HepG2 (cell line): ENCODE results near the gene MINDY2.

Experiments
- ZKSCAN8 ChIP-seq: IDR thresholded peaks from 2 replicates; pipeline ENCODE4 v1.6.1; 2016; ENCODE audit warnings: borderline replicate concordance, missing genetic modification reagents, missing compliant biosample characterization
- ZNF331 ChIP-seq: sonication (generic); formaldehyde crosslinking; IDR thresholded peaks from 2 replicates; pipeline ENCODE4 v1.4.0; 2020; ENCODE audit warnings: missing genetic modification reagents
- ZNF354B ChIP-seq: sonication (generic); formaldehyde crosslinking; IDR thresholded peaks from 2 replicates; pipeline ENCODE4 v1.8.0; 2022; ENCODE audit warnings: mild to moderate bottlenecking, missing genetic modification reagents
- ZNF747 ChIP-seq: sonication (generic); formaldehyde crosslinking; IDR thresholded peaks from 2 replicates; pipeline ENCODE4 v1.8.1; 2023; ENCODE audit warnings: missing genetic modification reagents, mild to moderate bottlenecking, borderline replicate concordance
- ZNF841 ChIP-seq: sonication (generic); formaldehyde crosslinking; IDR thresholded peaks from 2 replicates; pipeline ENCODE4 v1.8.1; 2023; ENCODE audit warnings: missing genetic modification reagents, borderline replicate concordance
- TF ChIP-seq, protein P1 (sequence below): sonication (generic); formaldehyde crosslinking; IDR thresholded peaks from 2 replicates; pipeline ENCODE4 v1.5.1; 2020; ENCODE audit warnings: mild to moderate bottlenecking, missing genetic modification reagents, moderate library complexity
- TF ChIP-seq, protein P2 (sequence below): sonication (generic); formaldehyde crosslinking; IDR thresholded peaks from 2 replicates; pipeline ENCODE4 v1.5.1; 2020; ENCODE audit warnings: missing genetic modification reagents, mild to moderate bottlenecking, borderline replicate concordance
- TF ChIP-seq, protein P3 (sequence below): sonication (generic); formaldehyde crosslinking; IDR thresholded peaks from 2 replicates; pipeline ENCODE4 v1.4.0; 2020; ENCODE audit warnings: missing genetic modification reagents, borderline replicate concordance
- TF ChIP-seq, protein P4 (sequence below): sonication (generic); formaldehyde crosslinking; IDR thresholded peaks from 2 replicates; pipeline ENCODE4 v1.5.0; 2020; ENCODE audit warnings: mild to moderate bottlenecking, missing genetic modification reagents, moderate library complexity

DNA sequence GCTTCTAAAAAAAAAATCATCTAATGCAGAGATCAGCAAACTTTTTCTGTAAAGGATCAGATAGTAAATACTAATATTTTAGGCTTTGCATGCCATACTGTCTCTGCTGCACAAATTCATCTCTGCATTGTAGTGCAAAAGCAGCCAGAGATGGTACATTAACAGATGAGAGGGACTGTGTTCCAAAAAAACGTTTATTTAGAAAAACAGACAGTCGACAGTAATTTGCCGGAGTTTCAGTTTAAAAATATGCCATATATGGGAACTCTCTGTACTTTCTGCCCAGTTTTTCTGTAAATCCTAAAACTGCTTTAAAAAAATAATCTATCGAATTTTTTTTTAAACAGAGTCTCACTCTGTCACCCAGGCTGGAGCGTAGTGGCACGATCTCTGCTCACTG, 14.3 kb downstream of the MINDY2 start:
- TF ChIP-seq, protein P1, sequence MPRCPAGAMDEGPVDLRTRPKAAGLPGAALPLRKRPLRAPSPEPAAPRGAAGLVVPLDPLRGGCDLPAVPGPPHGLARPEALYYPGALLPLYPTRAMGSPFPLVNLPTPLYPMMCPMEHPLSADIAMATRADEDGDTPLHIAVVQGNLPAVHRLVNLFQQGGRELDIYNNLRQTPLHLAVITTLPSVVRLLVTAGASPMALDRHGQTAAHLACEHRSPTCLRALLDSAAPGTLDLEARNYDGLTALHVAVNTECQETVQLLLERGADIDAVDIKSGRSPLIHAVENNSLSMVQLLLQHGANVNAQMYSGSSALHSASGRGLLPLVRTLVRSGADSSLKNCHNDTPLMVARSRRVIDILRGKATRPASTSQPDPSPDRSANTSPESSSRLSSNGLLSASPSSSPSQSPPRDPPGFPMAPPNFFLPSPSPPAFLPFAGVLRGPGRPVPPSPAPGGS (CRISPR knock-in tag), result no peak
- no peak for TF ChIP-seq ZNF354B (CRISPR knock-in tag)
- TF ChIP-seq, protein P2, sequence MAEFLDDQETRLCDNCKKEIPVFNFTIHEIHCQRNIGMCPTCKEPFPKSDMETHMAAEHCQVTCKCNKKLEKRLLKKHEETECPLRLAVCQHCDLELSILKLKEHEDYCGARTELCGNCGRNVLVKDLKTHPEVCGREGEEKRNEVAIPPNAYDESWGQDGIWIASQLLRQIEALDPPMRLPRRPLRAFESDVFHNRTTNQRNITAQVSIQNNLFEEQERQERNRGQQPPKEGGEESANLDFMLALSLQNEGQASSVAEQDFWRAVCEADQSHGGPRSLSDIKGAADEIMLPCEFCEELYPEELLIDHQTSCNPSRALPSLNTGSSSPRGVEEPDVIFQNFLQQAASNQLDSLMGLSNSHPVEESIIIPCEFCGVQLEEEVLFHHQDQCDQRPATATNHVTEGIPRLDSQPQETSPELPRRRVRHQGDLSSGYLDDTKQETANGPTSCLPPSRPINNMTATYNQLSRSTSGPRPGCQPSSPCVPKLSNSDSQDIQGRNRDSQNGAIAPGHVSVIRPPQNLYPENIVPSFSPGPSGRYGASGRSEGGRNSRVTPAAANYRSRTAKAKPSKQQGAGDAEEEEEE (CRISPR knock-in tag), result no peak
- TF ChIP-seq ZNF331 (CRISPR knock-in tag), result no peak
- TF ChIP-seq ZNF841 (CRISPR knock-in tag), result no peak
- no peak for TF ChIP-seq ZKSCAN8 (CRISPR knock-in tag)
- TF ChIP-seq ZNF747, result no peak
- TF ChIP-seq, protein P3, sequence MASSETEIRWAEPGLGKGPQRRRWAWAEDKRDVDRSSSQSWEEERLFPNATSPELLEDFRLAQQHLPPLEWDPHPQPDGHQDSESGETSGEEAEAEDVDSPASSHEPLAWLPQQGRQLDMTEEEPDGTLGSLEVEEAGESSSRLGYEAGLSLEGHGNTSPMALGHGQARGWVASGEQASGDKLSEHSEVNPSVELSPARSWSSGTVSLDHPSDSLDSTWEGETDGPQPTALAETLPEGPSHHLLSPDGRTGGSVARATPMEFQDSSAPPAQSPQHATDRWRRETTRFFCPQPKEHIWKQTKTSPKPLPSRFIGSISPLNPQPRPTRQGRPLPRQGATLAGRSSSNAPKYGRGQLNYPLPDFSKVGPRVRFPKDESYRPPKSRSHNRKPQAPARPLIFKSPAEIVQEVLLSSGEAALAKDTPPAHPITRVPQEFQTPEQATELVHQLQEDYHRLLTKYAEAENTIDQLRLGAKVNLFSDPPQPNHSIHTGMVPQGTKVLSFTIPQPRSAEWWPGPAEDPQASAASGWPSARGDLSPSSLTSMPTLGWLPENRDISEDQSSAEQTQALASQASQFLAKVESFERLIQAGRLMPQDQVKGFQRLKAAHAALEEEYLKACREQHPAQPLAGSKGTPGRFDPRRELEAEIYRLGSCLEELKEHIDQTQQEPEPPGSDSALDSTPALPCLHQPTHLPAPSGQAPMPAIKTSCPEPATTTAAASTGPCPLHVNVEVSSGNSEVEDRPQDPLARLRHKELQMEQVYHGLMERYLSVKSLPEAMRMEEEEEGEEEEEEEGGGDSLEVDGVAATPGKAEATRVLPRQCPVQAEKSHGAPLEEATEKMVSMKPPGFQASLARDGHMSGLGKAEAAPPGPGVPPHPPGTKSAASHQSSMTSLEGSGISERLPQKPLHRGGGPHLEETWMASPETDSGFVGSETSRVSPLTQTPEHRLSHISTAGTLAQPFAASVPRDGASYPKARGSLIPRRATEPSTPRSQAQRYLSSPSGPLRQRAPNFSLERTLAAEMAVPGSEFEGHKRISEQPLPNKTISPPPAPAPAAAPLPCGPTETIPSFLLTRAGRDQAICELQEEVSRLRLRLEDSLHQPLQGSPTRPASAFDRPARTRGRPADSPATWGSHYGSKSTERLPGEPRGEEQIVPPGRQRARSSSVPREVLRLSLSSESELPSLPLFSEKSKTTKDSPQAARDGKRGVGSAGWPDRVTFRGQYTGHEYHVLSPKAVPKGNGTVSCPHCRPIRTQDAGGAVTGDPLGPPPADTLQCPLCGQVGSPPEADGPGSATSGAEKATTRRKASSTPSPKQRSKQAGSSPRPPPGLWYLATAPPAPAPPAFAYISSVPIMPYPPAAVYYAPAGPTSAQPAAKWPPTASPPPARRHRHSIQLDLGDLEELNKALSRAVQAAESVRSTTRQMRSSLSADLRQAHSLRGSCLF (CRISPR knock-in tag), result no peak
- TF ChIP-seq, protein P4, sequence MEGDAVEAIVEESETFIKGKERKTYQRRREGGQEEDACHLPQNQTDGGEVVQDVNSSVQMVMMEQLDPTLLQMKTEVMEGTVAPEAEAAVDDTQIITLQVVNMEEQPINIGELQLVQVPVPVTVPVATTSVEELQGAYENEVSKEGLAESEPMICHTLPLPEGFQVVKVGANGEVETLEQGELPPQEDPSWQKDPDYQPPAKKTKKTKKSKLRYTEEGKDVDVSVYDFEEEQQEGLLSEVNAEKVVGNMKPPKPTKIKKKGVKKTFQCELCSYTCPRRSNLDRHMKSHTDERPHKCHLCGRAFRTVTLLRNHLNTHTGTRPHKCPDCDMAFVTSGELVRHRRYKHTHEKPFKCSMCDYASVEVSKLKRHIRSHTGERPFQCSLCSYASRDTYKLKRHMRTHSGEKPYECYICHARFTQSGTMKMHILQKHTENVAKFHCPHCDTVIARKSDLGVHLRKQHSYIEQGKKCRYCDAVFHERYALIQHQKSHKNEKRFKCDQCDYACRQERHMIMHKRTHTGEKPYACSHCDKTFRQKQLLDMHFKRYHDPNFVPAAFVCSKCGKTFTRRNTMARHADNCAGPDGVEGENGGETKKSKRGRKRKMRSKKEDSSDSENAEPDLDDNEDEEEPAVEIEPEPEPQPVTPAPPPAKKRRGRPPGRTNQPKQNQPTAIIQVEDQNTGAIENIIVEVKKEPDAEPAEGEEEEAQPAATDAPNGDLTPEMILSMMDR (CRISPR knock-in tag), result no peak
